AG09319 (cell line): ENCODE data around the gene CCDC197.

Experiments used
- DNase-seq: peaks from one replicate; pipeline ENCODE4 v3.0.0-alpha.2; 2010; ENCODE audit warnings: low read depth; ENCODE audit errors: extremely low read depth
- TF ChIP-seq, protein P1 (sequence below): IDR thresholded peaks from 2 replicates; pipeline ENCODE4 v1.5.1; 2011; ENCODE audit warnings: low read depth, mild to moderate bottlenecking, inconsistent platforms, low read length, moderate library complexity

Gene CCDC197

DNA sequence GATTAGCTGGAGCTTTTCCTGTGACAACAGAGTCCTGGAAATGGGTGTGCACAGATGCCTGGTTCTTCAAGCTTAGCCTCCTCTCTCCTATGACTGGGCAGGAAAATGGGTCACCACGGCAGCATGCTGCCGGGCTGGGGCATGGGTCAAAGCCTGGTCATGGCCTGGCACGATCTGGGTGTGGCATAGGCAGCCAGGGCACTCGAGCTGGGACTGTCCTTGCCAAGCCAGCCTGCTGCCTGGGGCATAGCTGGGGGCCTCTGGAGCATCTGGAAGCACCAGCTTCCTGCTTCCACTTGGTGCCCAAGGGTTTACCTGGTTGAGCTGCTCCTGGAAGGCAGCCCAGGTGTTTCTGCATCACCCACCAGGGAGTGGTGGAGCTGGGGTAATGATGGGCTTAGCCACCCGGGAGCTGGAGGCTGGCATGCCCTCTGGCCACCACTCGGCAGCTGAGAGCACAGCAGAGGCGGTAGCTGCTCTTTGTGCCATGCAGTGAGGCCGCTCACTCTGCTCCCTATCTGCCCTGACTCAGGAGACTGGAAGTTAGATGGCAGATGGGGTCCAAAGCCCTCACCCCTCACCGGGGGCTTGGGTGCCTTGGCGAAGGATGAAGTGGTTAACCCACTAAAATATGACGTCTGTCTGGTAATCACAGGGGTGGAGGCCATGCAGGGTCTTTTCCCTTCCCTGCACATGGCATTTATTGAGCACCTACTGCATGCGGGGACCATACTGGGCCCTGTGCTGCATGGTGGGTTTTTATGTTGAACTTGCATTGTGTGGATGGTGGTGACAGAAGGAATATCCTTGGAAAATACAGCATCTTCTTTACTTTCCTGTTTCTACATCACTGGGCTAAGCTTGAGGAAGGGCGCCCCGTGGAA lies 30.7 kb downstream of the CCDC197 start:
- TF ChIP-seq, protein P1, sequence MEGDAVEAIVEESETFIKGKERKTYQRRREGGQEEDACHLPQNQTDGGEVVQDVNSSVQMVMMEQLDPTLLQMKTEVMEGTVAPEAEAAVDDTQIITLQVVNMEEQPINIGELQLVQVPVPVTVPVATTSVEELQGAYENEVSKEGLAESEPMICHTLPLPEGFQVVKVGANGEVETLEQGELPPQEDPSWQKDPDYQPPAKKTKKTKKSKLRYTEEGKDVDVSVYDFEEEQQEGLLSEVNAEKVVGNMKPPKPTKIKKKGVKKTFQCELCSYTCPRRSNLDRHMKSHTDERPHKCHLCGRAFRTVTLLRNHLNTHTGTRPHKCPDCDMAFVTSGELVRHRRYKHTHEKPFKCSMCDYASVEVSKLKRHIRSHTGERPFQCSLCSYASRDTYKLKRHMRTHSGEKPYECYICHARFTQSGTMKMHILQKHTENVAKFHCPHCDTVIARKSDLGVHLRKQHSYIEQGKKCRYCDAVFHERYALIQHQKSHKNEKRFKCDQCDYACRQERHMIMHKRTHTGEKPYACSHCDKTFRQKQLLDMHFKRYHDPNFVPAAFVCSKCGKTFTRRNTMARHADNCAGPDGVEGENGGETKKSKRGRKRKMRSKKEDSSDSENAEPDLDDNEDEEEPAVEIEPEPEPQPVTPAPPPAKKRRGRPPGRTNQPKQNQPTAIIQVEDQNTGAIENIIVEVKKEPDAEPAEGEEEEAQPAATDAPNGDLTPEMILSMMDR: no peak
- no peak for DNase-seq

DNA sequence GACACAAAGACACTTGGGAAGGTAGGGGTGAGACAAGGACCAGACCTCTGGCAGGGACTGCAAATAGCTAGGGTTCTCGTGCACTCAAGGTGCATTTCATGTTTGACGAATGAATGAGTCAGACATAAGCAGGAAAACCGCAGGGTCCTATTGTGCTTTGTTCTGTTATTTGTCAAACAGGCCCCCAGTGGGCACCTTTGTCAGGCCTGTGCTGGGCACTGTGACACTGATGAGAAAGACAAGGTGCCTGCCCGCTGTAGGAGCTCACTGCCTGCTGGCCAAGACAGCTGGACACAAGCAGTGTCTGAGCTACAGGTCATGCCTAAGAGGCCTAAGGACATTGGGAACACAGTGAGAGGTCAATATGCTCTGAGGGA lies 31.3 kb downstream of the CCDC197 start:
- no peak for DNase-seq
- TF ChIP-seq, protein P1: no peak

DNA sequence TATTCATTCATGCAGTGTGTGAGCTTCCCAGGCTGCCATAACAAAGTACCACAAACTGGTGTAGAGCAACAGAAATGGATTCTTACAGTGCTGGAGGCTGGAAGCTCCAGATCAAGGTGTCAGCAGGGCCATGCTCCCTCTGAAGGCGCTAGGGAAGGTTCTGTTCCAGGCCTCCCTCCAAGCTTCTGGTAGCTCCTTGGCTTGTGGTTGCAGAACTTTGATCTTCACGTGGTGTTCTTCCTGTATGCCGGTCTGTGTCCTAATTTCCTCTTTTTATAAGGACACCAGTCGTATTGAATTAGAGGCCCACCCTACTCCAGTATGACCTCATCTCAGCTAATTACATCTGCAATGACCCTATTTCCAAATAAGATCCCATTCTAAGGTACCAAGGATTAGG lies 32.2 kb downstream of the CCDC197 start:
- TF ChIP-seq, protein P1: no peak
- DNase-seq: no peak

DNA sequence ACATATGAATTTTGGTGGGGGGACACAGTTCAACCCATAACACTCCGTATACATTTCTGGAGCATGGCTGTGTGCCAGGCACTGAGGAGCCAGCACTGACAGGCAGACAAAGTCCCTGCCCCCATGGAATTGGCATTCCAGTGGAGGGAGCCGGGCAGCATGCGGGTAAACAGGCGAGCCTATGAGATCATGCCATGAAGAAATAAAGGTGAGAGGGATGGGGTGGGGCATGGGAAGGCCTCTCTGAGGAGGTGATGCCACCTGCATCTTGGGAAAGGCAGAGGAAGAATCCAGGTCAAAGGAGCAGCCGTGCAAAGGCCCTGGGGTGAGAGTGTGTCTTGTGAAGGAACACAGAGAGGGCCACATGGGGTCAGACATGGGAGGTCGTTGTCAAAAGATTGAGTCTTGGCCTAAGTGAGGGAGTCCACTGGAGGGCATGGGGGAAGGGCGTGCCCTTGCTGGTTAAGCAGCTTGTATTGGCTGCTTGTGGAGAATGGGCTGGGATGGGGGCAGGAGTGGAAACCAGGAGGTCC lies 32.6 kb downstream of the CCDC197 start:
- DNase-seq: no peak

GRCh38 chr14:94030571-94030970 lies 33.5 kb downstream of the CCDC197 start:
- TF ChIP-seq, protein P1: no peak
- no peak for DNase-seq

More for the DNA sequence above, 32.6 kb downstream of the CCDC197 start:
- TF ChIP-seq, protein P1: no peak

GRCh38 chr14:94031161-94031882 lies 34.2 kb downstream of the CCDC197 start:
- no peak for DNase-seq
- TF ChIP-seq, protein P1: no peak

GRCh38 chr14:94031883-94032279 lies 34.8 kb downstream of the CCDC197 start:
- TF ChIP-seq, protein P1: no peak
- no peak for DNase-seq
